ENCODE measurements around the gene POLR2F. TPM values are rescaled to one million over a fixed set of nuclear protein-coding genes. Genes with fewer than 3 reads are reported as not detected.

POLR2F gene
- total and polyA plus RNA-seq, 9 of the 15 experiments (the other 6 are each of a cell fraction or from before 2014, with no cell fraction given): 98.9 to 410 (median 168) TPM

GRCh38 chr22:37983860-37984791 lies 30.6 kb downstream of the POLR2F start, which contains the start of gene SOX10:
Gene SOX10, minus strand, starts transcription at chr22:37984555. Its CDS starts 771 bp downstream, at chr22:37983784.
- H3K27me3 ChIP-seq (ENCODE audit: control insufficient read depth in 2 of 2, insufficient read depth in 2 of 2, low read length in 2 of 2): no peaks in the 10 kb centered on the region
- no peak within 1 kb of the TSS for H3K4me3 ChIP-seq
- no peak within 1 kb of the TSS for H3K4me2 ChIP-seq (ENCODE audit: insufficient read depth, low read length)
- H3K9ac ChIP-seq (ENCODE audit: insufficient read depth in 1 of 2, low read depth in 2 of 2, low read length in 2 of 2): no peak within 1 kb of the TSS
- no peak within 1 kb of the TSS for H3K27ac ChIP-seq (ENCODE audit: extremely low read depth, low read depth, low read length)
- no TSS peak for BruUV-seq (replicated peaks)
- in situ Hi-C loops (cut with MboI) (no loop called here), intact Hi-C loops (cut with micrococcal nuclease) (no loop called here)
- no peaks in the 10 kb centered on the region for H3K9me1 ChIP-seq (ENCODE audit: control insufficient read depth, insufficient read depth, low read length)
- H3K9me3 ChIP-seq (replicated peaks; ENCODE audit: control insufficient read depth, insufficient read depth, low read depth, low read length): no peaks in the 10 kb centered on the region
- FAIRE-seq: no peak
- WGBS (ENCODE audit: insufficient coverage, low coverage, missing lambda C conversion rate): 66% methylated on average over 5 of the region's 42 CpGs
- CTCF ChIA-PET (ENCODE audit: low intra/inter-chr PET ratio): no interaction called here
- peaks cover 0 to 7% of the 10 kb centered on the region in 2 experiments; a peak in 2 of 5 replicates for H3K4me1 ChIP-seq (replicated peaks in 1 of 2; ENCODE audit: control insufficient read depth in 2 of 2, insufficient read depth in 2 of 2, low read length in 2 of 2)
- H4K20me1 ChIP-seq (replicated peaks; ENCODE audit: control insufficient read depth, insufficient read depth, low read length): no peaks in the 10 kb centered on the region
- no peaks in the 10 kb centered on the region for H3K36me3 ChIP-seq (ENCODE audit: control insufficient read depth, insufficient read depth, low read length)
- DNase-seq (ENCODE audit: extremely low read depth in 1 of 4, low spot score in 3 of 4): no peak
- no peak for ATAC-seq
- H3K79me2 ChIP-seq (ENCODE audit: control insufficient read depth, insufficient read depth, low read length): no peaks in the 10 kb centered on the region
- H2AFZ ChIP-seq (ENCODE audit: low read depth, low read length): no peak within 1 kb of the TSS
- POLR2A ChIA-PET: interaction anchor here (1.1 kb wide), 1 partner anchor 414 kb away, joined by 3 read pairs; no protein-coding TSS in a partner anchor
- TF ChIP-seq ZNF12 (CRISPR knock-in tag; IDR thresholded peaks at IDR 0.05): no peak
- TF ChIP-seq E2F6 (IDR thresholded peaks at IDR 0.05; ENCODE audit: borderline replicate concordance in 1 of 2, extremely low read depth in 1 of 2, insufficient read depth in 1 of 2, insufficient read length in 1 of 2, low read depth in 1 of 2, low read length in 1 of 2, poor library complexity in 1 of 2, severe bottlenecking in 1 of 2): no peak
- TF ChIP-seq ZNF407 (IDR thresholded peaks at IDR 0.05; ENCODE audit: low read depth): no peak
- TF ChIP-seq TCFL5 (CRISPR knock-in tag; conservative IDR thresholded peaks at IDR 0.05): no peak
- TF ChIP-seq HMBOX1 (IDR thresholded peaks at IDR 0.05): no peak
- TF ChIP-seq ZHX1 (conservative IDR thresholded peaks at IDR 0.05; ENCODE audit: low read length): no peak
